Inflammatory macrophage treated with lipopolysaccharide for 1 hour (primary cell): ENCODE results near the gene ACBD6.

Experiments used
- DNase-seq, 2 donors: peaks; one replicate each; pipeline ENCODE4 v3.0.0-alpha.2; 2020 to 2022

ACBD6 gene

DNA sequence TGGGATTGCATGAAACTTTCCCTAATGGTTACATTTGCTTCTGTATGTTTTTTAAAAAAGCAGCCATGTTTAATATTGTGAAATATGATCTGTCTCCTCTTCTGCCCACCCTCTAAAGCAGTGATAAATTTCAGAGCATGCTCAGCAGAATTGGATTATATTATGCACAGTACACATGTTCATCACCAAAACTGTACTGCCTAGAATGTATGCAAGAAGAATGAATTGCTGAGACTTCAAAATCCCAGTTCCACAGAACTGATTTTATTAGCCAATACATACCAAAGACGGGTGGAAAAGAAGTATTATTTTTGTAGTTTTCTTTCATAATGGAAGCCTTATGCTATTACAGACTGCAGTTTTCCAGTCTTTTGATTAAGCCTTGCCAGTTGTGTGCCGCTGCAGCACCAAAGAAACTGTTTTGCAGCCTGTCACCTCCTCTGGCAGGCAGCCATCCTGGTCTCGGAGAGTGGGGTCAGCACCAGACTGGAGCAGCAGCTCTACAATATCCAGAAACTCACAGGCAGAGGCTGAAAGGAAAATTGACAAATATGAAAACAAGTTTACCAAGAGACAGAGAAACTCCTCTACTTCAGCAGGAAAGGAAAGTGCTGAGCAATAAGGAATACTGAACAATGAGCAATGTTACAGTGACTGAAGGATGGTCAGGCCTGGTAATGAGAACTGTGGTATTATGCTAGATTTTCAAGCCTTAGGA, 214.2 kb downstream of the ACBD6 start:
- no peak for DNase-seq

DNA sequence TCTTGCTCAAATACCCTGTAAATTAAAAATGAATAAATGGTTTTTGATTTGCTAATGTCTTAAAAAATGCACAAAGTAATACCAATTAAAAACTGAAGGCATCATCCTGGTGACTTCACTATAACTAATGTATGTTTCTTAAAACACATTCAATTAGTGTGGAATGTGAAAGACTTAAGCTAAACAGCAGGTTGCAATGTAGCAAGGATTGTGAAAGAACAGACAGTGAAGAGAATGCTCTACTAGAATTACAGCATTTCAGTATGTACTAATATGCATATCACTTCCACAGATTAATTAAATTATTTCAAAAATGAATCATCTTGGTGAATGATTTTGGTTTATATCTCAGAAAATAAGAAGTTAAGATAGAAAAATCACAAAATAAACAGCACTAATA, 216.0 kb downstream of the ACBD6 start:
- no peak for DNase-seq

DNA sequence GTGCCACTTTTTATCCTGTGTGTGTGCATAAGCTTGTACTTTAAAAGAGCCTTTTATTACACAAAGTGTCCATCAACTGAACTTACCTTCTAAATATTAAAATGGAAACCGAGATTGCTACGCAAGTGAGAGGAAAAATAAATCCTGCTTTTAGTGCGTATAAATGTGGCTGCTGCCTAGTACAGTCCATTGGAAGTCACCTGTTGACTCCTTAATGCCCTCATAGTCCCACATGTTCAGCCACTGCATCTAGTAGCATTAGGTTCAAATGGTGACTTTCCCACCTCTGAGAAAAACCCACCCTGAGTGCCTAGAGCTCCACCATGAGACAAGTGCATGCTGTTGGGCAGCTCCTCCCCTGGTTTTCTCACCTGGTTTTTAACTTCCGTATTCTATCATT, 219.3 kb downstream of the ACBD6 start:
- no peak for DNase-seq

- no peak for DNase-seq
Measured at GRCh38 chr1:180282401-180283044, 219.9 kb downstream of the ACBD6 start.

- peak; percentile 38 to 44 for DNase-seq
Measured at GRCh38 chr1:180281490-180281889, 220.9 kb downstream of the ACBD6 start.

DNA sequence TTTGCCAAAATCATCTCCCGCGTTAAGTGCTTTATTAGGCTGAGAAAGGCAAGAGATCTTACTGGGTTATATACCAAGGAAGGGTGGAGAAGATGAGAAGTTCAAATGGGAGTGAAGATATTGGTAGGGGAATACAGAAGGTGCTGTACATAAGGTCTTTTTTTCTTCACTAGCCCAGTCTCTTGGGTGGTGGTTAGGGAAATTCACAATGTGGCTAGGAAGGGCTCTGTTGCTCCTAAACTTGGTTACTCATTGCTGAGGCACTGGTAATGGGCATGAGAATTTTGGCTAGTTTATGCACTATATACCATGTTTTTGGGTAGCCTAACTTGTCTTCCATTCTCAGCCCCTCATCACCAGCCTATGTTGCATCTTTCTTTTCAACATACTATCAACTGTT, 221.8 kb downstream of the ACBD6 start:
- no peak for DNase-seq

- no peak for DNase-seq
Measured at GRCh38 chr1:180279651-180280050, 222.7 kb downstream of the ACBD6 start.

GRCh38 chr1:180278596-180279395, 223.6 kb downstream of the ACBD6 start:
- peak; percentile 86 to 92 for DNase-seq

GRCh38 chr1:180278194-180278515, 224.2 kb downstream of the ACBD6 start:
- no peak for DNase-seq

GRCh38 chr1:180277476-180278193, 224.7 kb downstream of the ACBD6 start:
- no peak for DNase-seq

DNA sequence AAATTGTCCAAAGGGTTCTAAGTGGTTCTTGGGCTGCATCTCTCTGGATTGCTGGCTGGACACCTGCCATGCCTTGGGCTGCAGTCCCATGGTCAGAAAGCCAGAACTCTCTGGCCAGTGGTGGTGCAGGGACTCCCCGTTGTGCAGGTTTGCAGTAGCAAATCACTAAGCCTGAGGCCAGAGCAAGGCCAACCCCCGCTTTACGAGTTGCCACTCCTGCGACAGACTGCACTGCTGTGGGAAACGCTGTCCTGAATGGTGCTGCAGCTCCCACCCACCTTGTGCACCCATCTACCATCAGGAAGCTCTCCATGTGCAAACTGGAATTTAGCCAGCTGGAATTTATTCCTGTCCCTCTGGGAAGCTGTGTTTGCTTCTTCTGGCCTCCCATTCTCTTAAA, 226.7 kb downstream of the ACBD6 start:
- DNase-seq: no peak

DNA sequence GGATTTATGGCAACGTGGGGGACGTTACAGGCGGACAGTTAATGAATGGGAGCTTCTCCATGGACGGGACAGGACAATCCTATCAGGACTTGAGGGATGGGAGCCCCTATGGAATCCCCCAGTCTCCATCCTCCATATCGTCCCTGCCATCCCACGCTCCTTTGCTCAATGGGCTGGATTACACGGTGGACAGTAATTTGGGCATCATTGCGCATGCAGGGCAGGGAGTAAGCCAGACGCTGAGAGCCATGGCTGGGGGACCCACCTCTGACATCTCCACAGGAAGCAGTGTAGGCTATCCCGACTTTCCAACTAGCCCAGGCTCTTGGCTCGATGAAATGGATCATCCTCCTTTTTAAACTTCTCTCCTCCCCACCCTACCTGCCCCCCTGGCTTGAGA, 228.2 kb downstream of the ACBD6 start:
- no peak for DNase-seq

DNA sequence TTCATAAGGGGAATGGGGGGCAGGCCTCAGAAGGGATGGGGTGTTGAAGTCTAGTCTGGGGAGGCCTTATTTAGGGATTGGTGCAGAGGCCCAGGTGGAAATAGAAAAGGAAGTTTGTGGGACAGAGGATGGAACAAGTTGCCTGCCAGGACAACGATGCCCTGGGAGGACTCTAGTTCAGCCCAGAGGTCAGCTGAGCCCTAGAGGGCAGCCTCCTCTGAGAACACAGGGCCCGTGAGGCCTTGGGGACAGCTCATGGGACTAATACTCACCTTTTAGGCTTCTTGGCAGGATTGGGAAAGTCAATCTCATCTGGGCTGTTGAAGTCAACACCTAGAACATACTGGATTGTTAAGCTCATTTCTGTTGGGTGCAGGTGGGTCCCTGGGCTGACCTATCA, 229.3 kb downstream of the ACBD6 start:
- no peak for DNase-seq

DNA sequence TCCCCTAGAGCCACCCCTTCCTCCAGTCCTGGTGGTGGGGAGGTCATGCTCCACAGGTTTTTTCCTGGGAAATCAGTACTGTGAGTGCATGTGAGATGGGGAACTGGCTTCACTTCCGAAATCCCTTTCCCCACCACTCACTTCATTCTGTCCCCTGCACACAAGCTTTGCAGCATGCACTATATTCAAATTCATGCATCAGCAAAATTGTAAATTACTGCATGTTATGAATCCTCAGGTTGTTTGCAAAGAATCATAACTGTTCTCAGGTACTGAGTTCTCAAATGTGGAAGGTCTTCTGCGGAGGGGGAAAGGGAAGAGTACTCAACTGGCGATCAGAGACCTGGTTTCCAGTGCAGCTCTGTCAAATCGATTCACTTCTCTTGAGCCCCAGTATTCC, 230.0 kb downstream of the ACBD6 start:
- no peak for DNase-seq

- DNase-seq: no peak
Measured at GRCh38 chr1:180271272-180272255, 230.8 kb downstream of the ACBD6 start.

- no peak for DNase-seq
Measured at GRCh38 chr1:180270530-180271271, 231.7 kb downstream of the ACBD6 start.

- DNase-seq: peak; percentile 26 to 38
Measured at GRCh38 chr1:180269645-180270529, 232.5 kb downstream of the ACBD6 start.

GRCh38 chr1:180268556-180269075, 233.8 kb downstream of the ACBD6 start:
- no peak for DNase-seq

DNA sequence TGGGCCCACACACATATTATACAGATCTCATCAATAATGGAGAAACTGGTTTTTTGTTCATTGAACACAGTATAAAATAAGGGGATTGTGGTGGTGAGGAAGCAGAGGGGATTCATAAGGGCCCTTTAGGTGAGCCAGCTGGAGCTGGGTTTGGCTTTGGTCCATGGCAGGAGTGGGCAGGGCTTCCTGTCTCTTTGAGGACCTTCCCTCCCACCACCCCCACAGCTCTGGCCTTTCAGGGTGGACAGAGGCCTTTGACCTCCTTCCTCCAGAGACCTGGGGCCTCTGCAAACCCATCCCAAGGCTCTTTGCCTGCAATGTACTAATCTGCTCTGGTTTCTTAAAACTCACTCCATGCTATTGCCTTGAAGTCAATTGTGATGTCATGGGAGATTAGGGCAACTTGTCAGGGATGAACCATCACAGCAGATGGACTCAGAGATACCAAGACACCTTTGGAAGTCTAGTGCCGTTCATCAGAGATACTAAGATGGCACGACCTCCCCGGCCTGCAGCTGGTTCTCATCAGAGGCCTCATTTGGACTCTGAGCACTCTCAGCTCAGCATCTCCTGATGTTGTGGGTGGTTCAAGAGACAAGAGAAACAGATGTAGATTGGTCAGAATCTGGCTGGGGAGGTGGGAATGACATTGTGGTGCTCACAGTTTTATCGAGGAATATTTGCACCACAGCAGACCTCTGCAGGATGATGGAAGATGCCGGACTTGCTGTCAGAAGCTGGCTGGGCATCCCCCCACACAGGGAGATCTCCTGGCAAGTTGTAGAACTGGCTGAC, 234.4 kb downstream of the ACBD6 start:
- no peak for DNase-seq
